GM19372 (cell line): Measurements from ENCODE around the gene NEGR1.
"Not testable (repeated sequence)": the region's sequence is repeated elsewhere in the genome, so short reads cannot be mapped to it uniquely, and the experiment has no call there.

Experiments
- ATAC-seq: cut with Tn5 transposase; IDR thresholded peaks from one replicate; pipeline ENCODE4 v1.9.1; 2021; ENCODE audit warnings: mild to moderate bottlenecking, low read depth, moderate library complexity; ENCODE audit not compliant: unreplicated experiment

NEGR1 gene

GRCh38 chr1:71967670-71968069 lies 314.7 kb downstream of the NEGR1 start:
- ATAC-seq: no peak

GRCh38 chr1:71964188-71964587 lies 318.2 kb downstream of the NEGR1 start:
- ATAC-seq: no peak

- ATAC-seq: no peak
These were observed 325.6 kb downstream of the NEGR1 start for GRCh38 chr1:71956613-71957285.

- ATAC-seq: no peak
These were observed 331.8 kb downstream of the NEGR1 start for GRCh38 chr1:71950579-71950978.

GRCh38 chr1:71949681-71950080 lies 332.7 kb downstream of the NEGR1 start:
- no peak for ATAC-seq

GRCh38 chr1:71948561-71948960 lies 333.8 kb downstream of the NEGR1 start:
- no peak for ATAC-seq

GRCh38 chr1:71944006-71944405 lies 338.3 kb downstream of the NEGR1 start:
- ATAC-seq: no peak

GRCh38 chr1:71940261-71940660 lies 342.1 kb downstream of the NEGR1 start:
- no peak for ATAC-seq

- no peak for ATAC-seq
These were observed 351.8 kb downstream of the NEGR1 start for GRCh38 chr1:71930511-71930910.

- no peak for ATAC-seq
These were observed 360.3 kb downstream of the NEGR1 start for GRCh38 chr1:71921935-71922559.

GRCh38 chr1:71921204-71921603 lies 361.1 kb downstream of the NEGR1 start:
- ATAC-seq: no peak

- no peak for ATAC-seq
These were observed 361.8 kb downstream of the NEGR1 start for GRCh38 chr1:71920556-71920955.

GRCh38 chr1:71919811-71920509 lies 362.4 kb downstream of the NEGR1 start:
- ATAC-seq: no peak

GRCh38 chr1:71918630-71919029 lies 363.7 kb downstream of the NEGR1 start:
- ATAC-seq: no peak

GRCh38 chr1:71916894-71917293 lies 365.4 kb downstream of the NEGR1 start:
- no peak for ATAC-seq

- ATAC-seq: no peak
These were observed 367.7 kb downstream of the NEGR1 start for GRCh38 chr1:71914626-71915025.

GRCh38 chr1:71908871-71909390 lies 373.4 kb downstream of the NEGR1 start:
- no peak for ATAC-seq

- no peak for ATAC-seq
These were observed 374.0 kb downstream of the NEGR1 start for GRCh38 chr1:71908303-71908702.

- no peak for ATAC-seq
These were observed 382.5 kb downstream of the NEGR1 start for GRCh38 chr1:71899881-71900280.

- not testable (repeated sequence) for ATAC-seq
These were observed 394.2 kb downstream of the NEGR1 start for GRCh38 chr1:71888166-71888565.

GRCh38 chr1:71885171-71885570 lies 397.2 kb downstream of the NEGR1 start:
- no peak for ATAC-seq

- no peak for ATAC-seq
These were observed 399.7 kb downstream of the NEGR1 start for GRCh38 chr1:71882637-71883036.
